WTC11 (cell line): Measurements from ENCODE around the gene SAPCD2. TPM values are rescaled to one million over a fixed set of nuclear protein-coding genes. Genes with fewer than 3 reads are reported as not detected.

Experiments
- ATAC-seq: fragments of 200-7000 bp; cut with Tn5 transposase; 2 replicates; pipeline ENCODE4 v1.10.0; 2021; ENCODE audit warnings: mild to moderate bottlenecking, moderate library complexity
- CTCF ChIA-PET: fragments of 300-600 bp; sonication (Branson Sonifier 250); formaldehyde crosslinking; loops from one replicate; lab custom pipeline; 2021; ENCODE audit warnings: antibody characterized with exemption; lab: Charles Lee
- POLR2A ChIA-PET: fragments of 350-600 bp; sonication (Branson Sonifier 250); formaldehyde crosslinking; loops from one replicate; lab custom pipeline; 2021; ENCODE audit warnings: antibody characterized with exemption; lab: Charles Lee
- DNase-seq: peaks from one replicate; pipeline ENCODE4 v3.0.0; 2021; ENCODE audit warnings: low spot score
- H3K27ac Mint-ChIP-seq: 2 replicates; pipeline ENCODE4 v1.8.0; 2021; ENCODE audit warnings: mixed read lengths
- H3K27me3 Mint-ChIP-seq: 2 replicates; pipeline ENCODE4 v1.8.0; 2021; ENCODE audit warnings: low read depth, mild to moderate bottlenecking, moderate library complexity, mixed read lengths
- H3K36me3 Mint-ChIP-seq: 2 replicates; pipeline ENCODE4 v1.8.0; 2021; ENCODE audit warnings: mixed read lengths
- H3K4me1 Mint-ChIP-seq: 2 replicates; pipeline ENCODE4 v1.8.0; 2022; ENCODE audit warnings: mixed read lengths
- H3K4me3 Mint-ChIP-seq: 2 replicates; pipeline ENCODE4 v1.8.0; 2021; ENCODE audit warnings: mild to moderate bottlenecking, moderate library complexity, mixed read lengths
- H3K9me3 Mint-ChIP-seq: 2 replicates; pipeline ENCODE4 v1.8.0; 2021; ENCODE audit warnings: mixed read lengths
- SP1 ChIP-seq: sonication (generic); formaldehyde crosslinking; conservative IDR thresholded peaks from 2 replicates; pipeline ENCODE4 v1.8.1; 2022; ENCODE audit warnings: missing genetic modification reagents
- TP53 ChIP-seq: sonication (generic); formaldehyde crosslinking; IDR thresholded peaks from 2 replicates; pipeline ENCODE4 v1.8.1; 2023; ENCODE audit warnings: mild to moderate bottlenecking, missing genetic modification reagents
- total RNA-seq: library from RNA; stranded (reverse); gene quantifications from 3 replicates; pipeline ENCODE4 v1.2.3, GENCODE V29; 2021
- TF ChIP-seq, protein P1 (sequence below): sonication (generic); formaldehyde crosslinking; conservative IDR thresholded peaks from 2 replicates; pipeline ENCODE4 v1.8.1; 2022; ENCODE audit warnings: mild to moderate bottlenecking, missing genetic modification reagents
- TF ChIP-seq, protein P2 (sequence below): fragments of 250-450 bp; sonication (Bioruptor Pico); IDR thresholded peaks from 2 replicates; pipeline ENCODE4 v1.9.0; 2021; ENCODE audit warnings: mild to moderate bottlenecking, borderline replicate concordance
- TF ChIP-seq, protein P3 (sequence below): sonication (generic); formaldehyde crosslinking; IDR thresholded peaks from 2 replicates; pipeline ENCODE4 v1.8.1; 2023; ENCODE audit warnings: mild to moderate bottlenecking, missing genetic modification reagents, moderate library complexity
- TF ChIP-seq, protein P4 (sequence below): sonication (generic); formaldehyde crosslinking; IDR thresholded peaks from 2 replicates; pipeline ENCODE4 v1.8.0; 2022; ENCODE audit warnings: mild to moderate bottlenecking, missing genetic modification reagents
- TF ChIP-seq, protein P5 (sequence below): sonication (generic); formaldehyde crosslinking; IDR thresholded peaks from 2 replicates; pipeline ENCODE4 v1.8.0; 2022; ENCODE audit warnings: missing genetic modification reagents
- TF ChIP-seq, protein P6 (sequence below): fragments of 250-450 bp; sonication (Bioruptor Pico); IDR thresholded peaks from 2 replicates; pipeline ENCODE4 v1.8.0; 2021; ENCODE audit warnings: mild to moderate bottlenecking

SAPCD2 gene
- total RNA-seq, 1 experiment from 2014 or later: 67.0 TPM

DNA sequence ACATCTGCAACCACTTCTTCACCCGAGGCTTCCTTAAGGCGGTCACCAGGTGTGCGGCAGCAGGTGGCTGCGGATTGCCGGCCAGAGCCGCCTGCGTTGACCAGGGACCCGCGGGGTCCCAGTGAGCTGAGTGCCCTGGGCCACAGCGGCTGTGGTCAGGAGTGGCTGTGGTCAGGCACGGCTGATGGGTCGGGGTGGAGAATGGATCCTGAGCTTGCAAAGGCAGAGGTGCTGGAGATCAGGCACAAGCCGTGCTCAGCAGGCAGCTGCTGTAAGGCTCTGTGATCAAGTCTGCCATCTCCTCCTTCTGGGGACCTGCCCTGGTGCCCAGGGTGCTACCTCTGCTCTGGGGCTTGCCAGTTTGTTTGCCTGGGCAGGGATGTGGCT is 9.0 kb upstream of the SAPCD2 start:
- no peak overlapping the region for H3K27ac Mint-ChIP-seq
- CTCF ChIA-PET: interaction anchor here (2.0 to 4.3 kb wide), 3 partner anchors 11 to 44 kb away, joined by 7 to 69 read pairs (median 10); partner anchors contain the start of gene SAPCD2
- peaks cover 39% of the 10 kb centered on the region for H3K27me3 Mint-ChIP-seq
- TF ChIP-seq, protein P1, sequence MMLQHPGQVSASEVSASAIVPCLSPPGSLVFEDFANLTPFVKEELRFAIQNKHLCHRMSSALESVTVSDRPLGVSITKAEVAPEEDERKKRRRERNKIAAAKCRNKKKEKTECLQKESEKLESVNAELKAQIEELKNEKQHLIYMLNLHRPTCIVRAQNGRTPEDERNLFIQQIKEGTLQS: 0 out of 2 replicates have a peak, but pooled peaks have one; percentile 41
- TF ChIP-seq, protein P2, sequence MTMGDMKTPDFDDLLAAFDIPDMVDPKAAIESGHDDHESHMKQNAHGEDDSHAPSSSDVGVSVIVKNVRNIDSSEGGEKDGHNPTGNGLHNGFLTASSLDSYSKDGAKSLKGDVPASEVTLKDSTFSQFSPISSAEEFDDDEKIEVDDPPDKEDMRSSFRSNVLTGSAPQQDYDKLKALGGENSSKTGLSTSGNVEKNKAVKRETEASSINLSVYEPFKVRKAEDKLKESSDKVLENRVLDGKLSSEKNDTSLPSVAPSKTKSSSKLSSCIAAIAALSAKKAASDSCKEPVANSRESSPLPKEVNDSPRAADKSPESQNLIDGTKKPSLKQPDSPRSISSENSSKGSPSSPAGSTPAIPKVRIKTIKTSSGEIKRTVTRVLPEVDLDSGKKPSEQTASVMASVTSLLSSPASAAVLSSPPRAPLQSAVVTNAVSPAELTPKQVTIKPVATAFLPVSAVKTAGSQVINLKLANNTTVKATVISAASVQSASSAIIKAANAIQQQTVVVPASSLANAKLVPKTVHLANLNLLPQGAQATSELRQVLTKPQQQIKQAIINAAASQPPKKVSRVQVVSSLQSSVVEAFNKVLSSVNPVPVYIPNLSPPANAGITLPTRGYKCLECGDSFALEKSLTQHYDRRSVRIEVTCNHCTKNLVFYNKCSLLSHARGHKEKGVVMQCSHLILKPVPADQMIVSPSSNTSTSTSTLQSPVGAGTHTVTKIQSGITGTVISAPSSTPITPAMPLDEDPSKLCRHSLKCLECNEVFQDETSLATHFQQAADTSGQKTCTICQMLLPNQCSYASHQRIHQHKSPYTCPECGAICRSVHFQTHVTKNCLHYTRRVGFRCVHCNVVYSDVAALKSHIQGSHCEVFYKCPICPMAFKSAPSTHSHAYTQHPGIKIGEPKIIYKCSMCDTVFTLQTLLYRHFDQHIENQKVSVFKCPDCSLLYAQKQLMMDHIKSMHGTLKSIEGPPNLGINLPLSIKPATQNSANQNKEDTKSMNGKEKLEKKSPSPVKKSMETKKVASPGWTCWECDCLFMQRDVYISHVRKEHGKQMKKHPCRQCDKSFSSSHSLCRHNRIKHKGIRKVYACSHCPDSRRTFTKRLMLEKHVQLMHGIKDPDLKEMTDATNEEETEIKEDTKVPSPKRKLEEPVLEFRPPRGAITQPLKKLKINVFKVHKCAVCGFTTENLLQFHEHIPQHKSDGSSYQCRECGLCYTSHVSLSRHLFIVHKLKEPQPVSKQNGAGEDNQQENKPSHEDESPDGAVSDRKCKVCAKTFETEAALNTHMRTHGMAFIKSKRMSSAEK (CRISPR knock-in tag): no peak
- TF ChIP-seq, all 79 proteins: peak for 1
- POLR2A ChIA-PET: no interaction called here
- Mint-ChIP-seq H3K4me3 (peak overlapping the region; percentile 25; the same call in 1 of the 2 replicates), H3K4me1 (peaks cover 12% of the 10 kb centered on the region), H3K36me3 (no peaks in the 10 kb centered on the region), H3K9me3 (no peaks in the 10 kb centered on the region)
- no peak for DNase-seq
- ATAC-seq: no peak

DNA sequence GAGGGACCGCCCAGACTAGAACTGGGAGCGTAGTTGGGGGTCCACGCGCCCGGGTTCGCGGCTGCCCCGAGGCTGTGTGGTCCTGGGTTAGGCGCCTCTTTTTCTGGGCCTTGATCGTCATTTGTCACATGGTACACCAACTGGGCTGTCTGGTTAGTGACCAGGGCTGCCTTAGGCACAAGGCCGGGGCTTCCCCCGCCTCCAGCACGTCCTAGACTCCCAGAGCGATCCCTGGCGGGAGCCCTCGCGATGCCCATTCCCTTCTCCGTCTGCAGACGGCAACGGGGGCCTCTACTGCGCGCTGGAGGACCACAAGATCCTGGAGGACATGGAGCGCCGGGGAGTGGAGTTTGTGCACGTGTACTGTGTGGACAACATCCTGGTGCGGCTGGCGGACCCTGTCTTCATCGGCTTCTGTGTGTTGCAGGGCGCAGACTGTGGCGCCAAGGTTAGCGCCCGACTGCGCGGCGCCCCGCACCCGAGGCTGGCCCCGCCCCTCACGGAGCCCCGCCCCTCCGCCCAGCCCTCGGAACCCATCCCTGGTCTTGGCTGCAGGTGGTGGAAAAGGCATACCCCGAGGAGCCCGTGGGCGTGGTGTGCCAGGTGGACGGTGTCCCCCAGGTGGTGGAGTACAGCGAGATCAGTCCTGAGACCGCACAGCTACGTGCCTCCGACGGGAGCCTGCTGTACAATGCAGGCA is 8.5 kb upstream of the SAPCD2 start:
- Mint-ChIP-seq H3K36me3 (no peaks in the 10 kb centered on the region), H3K4me3 (peak overlapping the region; percentile 69), H3K27ac (no peak overlapping the region), H3K4me1 (peaks cover 16% of the 10 kb centered on the region), H3K9me3 (no peaks in the 10 kb centered on the region), H3K27me3 (peaks cover 36% of the 10 kb centered on the region)
- ATAC-seq: peak; percentile 43
- TF ChIP-seq, protein P3, sequence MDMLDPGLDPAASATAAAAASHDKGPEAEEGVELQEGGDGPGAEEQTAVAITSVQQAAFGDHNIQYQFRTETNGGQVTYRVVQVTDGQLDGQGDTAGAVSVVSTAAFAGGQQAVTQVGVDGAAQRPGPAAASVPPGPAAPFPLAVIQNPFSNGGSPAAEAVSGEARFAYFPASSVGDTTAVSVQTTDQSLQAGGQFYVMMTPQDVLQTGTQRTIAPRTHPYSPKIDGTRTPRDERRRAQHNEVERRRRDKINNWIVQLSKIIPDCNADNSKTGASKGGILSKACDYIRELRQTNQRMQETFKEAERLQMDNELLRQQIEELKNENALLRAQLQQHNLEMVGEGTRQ (CRISPR knock-in tag): 0 out of 2 replicates have a peak, but pooled peaks have one; percentile 7
- TF ChIP-seq, protein P4, sequence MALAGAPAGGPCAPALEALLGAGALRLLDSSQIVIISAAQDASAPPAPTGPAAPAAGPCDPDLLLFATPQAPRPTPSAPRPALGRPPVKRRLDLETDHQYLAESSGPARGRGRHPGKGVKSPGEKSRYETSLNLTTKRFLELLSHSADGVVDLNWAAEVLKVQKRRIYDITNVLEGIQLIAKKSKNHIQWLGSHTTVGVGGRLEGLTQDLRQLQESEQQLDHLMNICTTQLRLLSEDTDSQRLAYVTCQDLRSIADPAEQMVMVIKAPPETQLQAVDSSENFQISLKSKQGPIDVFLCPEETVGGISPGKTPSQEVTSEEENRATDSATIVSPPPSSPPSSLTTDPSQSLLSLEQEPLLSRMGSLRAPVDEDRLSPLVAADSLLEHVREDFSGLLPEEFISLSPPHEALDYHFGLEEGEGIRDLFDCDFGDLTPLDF (CRISPR knock-in tag): no peak
- TF ChIP-seq, protein P5, sequence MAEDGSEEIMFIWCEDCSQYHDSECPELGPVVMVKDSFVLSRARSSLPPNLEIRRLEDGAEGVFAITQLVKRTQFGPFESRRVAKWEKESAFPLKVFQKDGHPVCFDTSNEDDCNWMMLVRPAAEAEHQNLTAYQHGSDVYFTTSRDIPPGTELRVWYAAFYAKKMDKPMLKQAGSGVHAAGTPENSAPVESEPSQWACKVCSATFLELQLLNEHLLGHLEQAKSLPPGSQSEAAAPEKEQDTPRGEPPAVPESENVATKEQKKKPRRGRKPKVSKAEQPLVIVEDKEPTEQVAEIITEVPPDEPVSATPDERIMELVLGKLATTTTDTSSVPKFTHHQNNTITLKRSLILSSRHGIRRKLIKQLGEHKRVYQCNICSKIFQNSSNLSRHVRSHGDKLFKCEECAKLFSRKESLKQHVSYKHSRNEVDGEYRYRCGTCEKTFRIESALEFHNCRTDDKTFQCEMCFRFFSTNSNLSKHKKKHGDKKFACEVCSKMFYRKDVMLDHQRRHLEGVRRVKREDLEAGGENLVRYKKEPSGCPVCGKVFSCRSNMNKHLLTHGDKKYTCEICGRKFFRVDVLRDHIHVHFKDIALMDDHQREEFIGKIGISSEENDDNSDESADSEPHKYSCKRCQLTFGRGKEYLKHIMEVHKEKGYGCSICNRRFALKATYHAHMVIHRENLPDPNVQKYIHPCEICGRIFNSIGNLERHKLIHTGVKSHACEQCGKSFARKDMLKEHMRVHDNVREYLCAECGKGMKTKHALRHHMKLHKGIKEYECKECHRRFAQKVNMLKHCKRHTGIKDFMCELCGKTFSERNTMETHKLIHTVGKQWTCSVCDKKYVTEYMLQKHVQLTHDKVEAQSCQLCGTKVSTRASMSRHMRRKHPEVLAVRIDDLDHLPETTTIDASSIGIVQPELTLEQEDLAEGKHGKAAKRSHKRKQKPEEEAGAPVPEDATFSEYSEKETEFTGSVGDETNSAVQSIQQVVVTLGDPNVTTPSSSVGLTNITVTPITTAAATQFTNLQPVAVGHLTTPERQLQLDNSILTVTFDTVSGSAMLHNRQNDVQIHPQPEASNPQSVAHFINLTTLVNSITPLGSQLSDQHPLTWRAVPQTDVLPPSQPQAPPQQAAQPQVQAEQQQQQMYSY (CRISPR knock-in tag): no peak
- POLR2A ChIA-PET: no interaction called here
- DNase-seq: peak; percentile 58
- CTCF ChIA-PET: interaction anchor here (0.6 to 4.3 kb wide), 6 partner anchors 10 to 158 kb away, joined by 3 to 69 read pairs (median 5); partner anchors contain the start of genes NPDC1 and SAPCD2

DNA sequence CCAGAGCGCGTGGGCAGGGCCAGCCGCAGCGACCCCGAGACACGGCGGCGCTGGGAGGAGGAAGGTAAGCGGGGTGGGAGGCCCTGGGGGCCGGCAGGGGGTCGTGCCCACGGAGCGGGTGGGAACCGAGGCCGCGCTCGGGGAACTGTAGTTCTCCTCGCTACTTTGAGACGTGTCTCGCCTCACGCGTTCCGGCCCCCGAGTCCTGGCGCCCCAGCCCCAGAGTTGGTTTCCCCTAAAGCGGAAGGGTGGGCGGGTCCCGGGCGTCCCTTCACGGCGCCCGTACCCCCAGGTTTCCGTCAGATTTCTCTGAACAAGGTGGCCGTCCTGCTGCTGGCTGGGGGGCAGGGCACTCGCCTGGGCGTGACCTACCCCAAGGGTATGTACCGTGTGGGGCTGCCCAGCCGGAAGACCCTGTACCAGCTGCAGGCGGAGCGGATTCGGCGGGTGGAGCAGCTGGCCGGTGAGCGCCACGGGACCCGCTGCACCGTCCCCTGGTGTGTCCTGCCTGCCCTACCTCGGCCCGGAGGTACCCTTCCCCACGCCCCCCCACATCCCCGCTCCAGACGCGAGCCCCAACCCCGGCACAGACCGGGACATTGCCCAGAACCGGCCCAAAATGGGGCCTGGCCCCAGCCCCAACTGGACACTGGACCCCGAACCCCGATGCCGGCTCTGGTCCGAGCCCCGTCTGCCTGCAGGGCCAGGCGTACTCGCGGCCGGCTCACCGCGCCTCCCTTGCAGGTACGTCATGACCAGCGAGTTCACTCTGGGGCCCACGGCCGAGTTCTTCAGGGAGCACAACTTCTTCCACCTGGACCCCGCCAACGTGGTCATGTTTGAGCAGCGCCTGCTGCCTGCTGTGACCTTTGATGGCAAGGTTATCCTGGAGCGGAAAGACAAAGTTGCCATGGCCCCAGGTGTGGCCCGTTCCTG is 7.7 kb upstream of the SAPCD2 start:
- TF ChIP-seq, protein P3 (CRISPR knock-in tag): 0 out of 2 replicates have a peak, but pooled peaks have one; percentile 16
- TF ChIP-seq SP1 (CRISPR knock-in tag): 0 out of 2 replicates have a peak, but pooled peaks have one; percentile 34
- 0 out of 2 replicates have a peak, but pooled peaks have one; percentile 37 for TF ChIP-seq TP53 (CRISPR knock-in tag)
- TF ChIP-seq, protein P6, sequence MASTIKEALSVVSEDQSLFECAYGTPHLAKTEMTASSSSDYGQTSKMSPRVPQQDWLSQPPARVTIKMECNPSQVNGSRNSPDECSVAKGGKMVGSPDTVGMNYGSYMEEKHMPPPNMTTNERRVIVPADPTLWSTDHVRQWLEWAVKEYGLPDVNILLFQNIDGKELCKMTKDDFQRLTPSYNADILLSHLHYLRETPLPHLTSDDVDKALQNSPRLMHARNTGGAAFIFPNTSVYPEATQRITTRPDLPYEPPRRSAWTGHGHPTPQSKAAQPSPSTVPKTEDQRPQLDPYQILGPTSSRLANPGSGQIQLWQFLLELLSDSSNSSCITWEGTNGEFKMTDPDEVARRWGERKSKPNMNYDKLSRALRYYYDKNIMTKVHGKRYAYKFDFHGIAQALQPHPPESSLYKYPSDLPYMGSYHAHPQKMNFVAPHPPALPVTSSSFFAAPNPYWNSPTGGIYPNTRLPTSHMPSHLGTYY (CRISPR knock-in tag): no peak
- DNase-seq (peak; percentile 34), ATAC-seq (0 out of 2 replicates have a peak, but pooled peaks have one; percentile 4)
- Mint-ChIP-seq H3K36me3 (no peaks in the 10 kb centered on the region), H3K9me3 (no peaks in the 10 kb centered on the region), H3K4me3 (peak overlapping the region; percentile 69), H3K4me1 (peaks cover 16% of the 10 kb centered on the region), H3K27me3 (peaks cover 36% of the 10 kb centered on the region), H3K27ac (no peak overlapping the region)
- ChIA-PET CTCF (interaction anchor here (0.6 to 4.3 kb wide), 11 partner anchors 9 to 159 kb away, joined by 3 to 69 read pairs (median 13); partner anchors contain the start of genes MAN1B1, NPDC1 and SAPCD2), POLR2A (interaction anchor here (1.0 kb wide), 1 partner anchor 8 kb away, joined by 6 read pairs; the partner anchor contains the start of gene MAN1B1)
